GM18520 (cell line): ENCODE measurements around the gene TIMM10B.

Source experiments
- ATAC-seq: cut with Tn5 transposase; IDR thresholded peaks from one replicate; pipeline ENCODE4 v1.9.1; 2021; ENCODE audit not compliant: unreplicated experiment

TIMM10B gene

DNA sequence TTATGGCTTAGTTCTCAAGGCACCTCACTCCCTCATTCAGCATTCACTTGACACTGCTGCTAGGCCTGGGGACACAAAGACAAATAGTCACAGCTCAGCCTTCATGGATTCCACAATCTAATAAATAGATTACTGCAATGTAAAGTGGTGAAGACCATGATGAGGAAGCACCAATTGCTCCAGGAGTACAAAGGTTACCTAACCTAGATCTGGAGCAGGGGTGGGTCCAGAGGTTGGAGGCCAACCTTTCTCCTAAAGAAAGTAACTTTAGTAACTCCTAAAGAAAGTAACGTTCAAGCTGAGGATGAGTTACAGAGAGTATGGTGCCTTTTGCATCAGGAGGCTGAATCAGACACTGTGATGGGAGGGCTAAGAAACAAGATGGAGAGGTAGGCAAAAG is 11.7 kb upstream of the TIMM10B start:
- no peak for ATAC-seq

DNA sequence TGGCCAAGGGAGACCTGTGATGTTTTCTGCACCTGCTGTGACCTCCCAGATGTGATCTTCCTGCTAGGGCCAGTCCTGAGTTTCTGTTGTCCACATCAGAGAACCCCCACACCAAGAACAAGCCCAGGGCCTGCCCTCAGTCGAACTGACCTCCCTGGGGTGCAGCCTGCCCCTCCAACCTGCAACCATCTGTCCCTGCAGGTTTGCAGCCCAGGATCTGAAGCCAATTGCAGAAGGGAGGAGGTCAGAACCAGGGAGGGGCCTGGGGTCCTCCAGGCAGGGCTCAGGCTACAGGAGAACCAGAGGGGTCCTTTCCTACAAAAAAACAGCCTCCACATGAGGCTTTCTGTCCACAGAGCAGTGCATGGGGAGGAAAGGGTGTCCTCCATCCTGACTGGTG is 8.4 kb upstream of the TIMM10B start:
- ATAC-seq = no peak

GRCh38 chr11:6473451-6474412 is 7.6 kb upstream of the TIMM10B start, which contains the start of gene TRIM3:
TSS of gene TRIM3 (minus strand) at chr11:6473941. CDS start at chr11:6465695, 8,246 bp downstream.
- peak; percentile 51 for ATAC-seq

- ATAC-seq = no peak
Observed at GRCh38 chr11:6474413-6474792, 6.9 kb upstream of the TIMM10B start.

DNA sequence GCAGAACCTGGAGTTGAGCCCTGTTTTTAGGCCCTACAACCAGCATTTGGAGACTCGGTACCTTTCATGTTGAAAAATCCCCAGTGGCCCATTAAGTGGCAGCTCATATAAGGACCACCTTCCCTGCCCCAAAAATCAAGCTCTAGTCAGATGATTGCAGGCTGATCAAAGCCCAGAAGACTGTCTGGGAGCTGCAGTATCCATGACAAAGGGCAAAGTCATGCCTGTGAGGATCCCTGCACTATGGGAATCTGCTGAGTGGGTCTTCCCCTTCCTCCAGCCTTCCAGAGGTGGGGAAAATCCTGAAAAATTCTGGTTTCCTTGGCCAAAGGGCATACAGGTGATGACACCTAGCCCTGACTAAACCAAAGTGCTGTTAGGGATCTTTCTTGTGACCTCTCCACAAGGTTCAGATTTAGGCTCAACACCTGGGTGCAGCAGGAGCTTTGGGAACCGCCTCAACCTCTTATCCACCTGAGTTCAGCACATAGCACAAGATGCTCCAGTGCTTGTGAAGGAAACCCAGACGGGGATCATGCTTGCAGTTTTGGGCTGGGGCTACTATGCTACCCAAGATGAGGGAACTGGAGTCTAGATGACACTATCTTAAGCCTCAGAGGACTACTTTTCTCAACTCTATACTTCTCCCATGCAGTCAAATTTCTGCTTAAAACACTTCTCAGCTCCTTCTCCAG is 6.3 kb upstream of the TIMM10B start:
- no peak for ATAC-seq

DNA sequence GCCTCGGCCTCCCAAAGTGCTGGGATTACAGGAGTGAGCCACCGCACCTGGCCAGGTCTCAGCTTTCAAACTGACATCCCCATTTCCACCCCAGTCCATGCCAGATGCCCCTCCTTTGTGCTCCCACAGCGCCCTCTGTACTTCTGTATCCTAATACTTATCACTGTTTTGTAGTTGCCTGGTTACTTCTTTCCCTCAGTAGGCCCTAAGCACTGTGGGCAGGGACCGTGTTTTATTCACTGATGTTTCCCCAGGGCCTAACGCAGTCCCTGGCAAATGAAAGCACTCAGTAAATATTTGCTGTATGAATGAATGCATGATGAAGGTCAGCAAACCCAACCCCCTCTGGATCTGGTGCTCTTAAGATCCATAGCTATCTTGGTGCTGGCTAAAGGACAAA is 5.4 kb upstream of the TIMM10B start:
- ATAC-seq = no peak

DNA sequence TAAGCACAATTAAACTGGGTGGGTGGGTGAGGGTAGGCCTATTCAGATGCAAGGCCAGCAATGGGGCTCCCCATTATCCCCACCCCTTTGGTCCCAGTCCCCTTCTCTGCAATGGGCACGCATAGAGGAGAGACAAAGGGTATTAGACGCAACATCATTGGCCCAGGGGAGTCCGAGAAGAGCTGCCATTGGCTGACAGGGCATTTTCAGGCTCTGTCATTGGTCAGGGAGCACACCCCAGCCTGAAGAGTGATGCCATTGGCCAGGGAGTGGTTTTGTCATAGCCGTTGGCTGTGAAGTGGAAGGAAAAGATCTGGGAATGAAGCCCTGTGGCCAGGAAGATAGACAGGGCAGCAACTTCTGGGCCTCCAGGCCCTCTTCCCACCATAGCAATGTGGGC is 4.7 kb upstream of the TIMM10B start:
- ATAC-seq = no peak

GRCh38 chr11:6480299-6480914 is 894 bp upstream of the TIMM10B start:
- ATAC-seq = no peak

GRCh38 chr11:6481924-6482275 is 599 bp downstream of the TIMM10B start:
- ATAC-seq = no peak

DNA sequence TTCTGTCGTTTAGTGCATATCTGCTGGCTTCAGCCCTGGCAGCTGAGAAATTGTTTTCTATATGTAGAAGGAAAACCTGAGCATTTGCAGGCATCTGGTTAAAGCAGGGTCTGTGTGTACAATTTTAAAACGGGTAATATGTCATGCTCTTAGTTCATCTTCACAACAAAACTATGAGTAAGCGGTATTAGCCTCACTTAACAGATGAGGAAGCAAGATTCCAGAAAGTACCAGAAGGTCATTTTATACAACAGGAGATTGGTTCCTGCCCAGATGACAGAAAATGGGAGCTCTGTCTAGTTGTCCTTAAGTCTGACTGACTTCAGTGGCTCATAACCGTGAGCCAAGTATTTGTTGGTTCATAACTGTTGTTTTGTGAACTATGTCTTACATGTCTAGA is 1.1 kb downstream of the TIMM10B start:
- ATAC-seq = no peak

DNA sequence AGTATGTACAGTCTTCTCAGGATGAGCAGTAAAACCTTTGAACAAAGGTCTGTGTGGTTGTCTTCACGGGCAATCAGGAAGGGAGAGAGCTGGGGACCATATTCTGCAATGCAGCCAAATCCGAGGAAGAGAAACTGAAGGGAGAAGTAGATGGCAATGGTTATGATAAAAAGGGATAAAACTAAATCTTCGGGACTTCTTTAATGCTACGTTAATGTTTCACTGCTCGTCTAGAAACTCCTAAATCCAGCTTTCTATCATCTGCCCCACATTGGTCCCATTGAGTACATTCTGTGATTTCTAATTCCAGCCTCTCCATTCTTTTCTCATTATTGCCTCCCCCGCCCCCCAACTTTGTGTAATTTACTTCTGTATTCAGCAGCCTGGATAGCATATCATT is 1.7 kb downstream of the TIMM10B start:
- ATAC-seq = no peak

GRCh38 chr11:6485661-6486060 is 4.4 kb downstream of the TIMM10B start:
- ATAC-seq = no peak

- no peak for ATAC-seq
Observed at GRCh38 chr11:6486256-6486655, 5.0 kb downstream of the TIMM10B start.

- no peak for ATAC-seq
Observed at GRCh38 chr11:6486938-6487337, 5.6 kb downstream of the TIMM10B start.

DNA sequence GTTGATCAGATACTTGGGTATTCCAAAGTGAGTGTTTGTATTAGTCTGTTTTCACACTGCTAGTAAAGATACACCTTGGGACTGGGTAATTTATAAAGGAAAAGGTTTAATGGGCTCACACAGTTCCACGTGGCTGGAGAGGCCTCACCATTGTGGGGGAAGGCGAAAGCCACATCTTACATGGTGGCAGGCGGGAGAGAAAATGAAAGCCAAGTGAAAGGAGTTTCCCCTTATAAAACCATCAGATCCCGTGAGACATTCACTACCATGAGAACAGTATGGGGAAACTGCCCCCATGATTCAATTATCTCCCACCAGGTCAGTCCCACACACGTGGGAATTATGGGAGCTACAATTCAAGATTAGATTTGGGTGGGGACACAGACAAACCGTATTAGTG is 7.0 kb downstream of the TIMM10B start:
- ATAC-seq = no peak

- no peak for ATAC-seq
Observed at GRCh38 chr11:6488821-6489220, 7.5 kb downstream of the TIMM10B start.

- no peak for ATAC-seq
Observed at GRCh38 chr11:6489306-6489705, 8.0 kb downstream of the TIMM10B start.

DNA sequence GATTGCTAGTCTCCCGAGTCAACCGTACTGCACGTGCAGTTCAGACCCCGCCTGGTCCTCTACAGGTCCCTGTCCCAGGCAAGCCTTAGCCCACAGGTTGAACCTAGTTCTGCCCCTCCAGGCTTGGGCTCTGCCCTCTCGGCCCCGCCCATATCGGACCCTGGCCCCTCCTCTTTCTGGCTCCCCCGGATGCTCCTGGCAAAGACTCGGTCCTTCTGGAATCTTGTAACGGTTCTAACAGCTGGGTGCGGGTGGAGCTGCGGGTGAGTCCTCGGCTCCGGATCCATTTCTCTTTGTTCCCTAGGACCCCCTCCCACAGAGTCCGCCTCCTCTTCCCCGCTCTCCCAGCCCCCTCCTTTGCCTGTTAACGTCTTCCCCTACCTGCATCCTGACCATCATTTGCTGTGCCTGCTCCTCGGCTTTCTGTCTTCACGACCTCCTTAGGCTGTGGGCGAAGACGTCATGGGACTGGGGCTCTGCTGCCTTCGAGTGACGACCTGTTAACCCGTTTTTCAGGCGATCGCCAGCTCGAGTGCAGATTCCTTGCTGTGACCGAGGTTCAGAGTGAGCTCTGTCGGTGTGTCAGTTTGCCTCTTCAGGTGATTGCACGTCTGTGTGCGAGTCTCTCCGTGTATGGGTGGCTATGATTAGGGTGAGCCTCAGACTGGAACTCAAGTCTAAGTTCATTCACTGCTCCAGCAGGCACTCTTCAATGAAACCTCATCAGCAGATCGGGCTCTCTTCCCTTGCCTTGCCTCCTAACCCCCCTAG is 16.0 kb downstream of the TIMM10B start, which contains the start of gene DNHD1:
TSS of gene DNHD1 (plus strand) at position 212 of the 771 bp plus-strand sequence. CDS start 936 bp downstream, outside the sequence.
- ATAC-seq = no peak

DNA sequence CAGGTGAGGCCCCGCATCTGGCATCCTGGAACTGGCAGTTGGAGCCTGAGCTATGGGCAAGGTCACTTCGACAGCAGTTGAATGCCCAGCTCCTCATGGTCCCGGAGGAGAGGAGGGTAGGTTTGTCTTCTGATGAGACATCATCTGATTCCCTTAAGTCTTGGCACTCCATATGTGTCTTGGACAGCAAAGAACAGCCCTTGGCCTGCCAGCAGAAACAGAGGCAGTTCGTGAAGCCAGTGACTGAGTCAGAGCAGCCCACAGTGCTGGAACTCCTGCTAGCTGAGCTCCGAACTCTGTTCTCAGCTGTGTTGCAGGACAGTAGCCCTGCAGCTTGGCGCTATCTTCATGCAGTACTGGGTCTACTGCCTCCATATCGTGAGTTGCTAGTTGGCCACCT is 16.8 kb downstream of the TIMM10B start:
- no peak for ATAC-seq

GRCh38 chr11:6498544-6498943 is 17.2 kb downstream of the TIMM10B start:
- no peak for ATAC-seq

DNA sequence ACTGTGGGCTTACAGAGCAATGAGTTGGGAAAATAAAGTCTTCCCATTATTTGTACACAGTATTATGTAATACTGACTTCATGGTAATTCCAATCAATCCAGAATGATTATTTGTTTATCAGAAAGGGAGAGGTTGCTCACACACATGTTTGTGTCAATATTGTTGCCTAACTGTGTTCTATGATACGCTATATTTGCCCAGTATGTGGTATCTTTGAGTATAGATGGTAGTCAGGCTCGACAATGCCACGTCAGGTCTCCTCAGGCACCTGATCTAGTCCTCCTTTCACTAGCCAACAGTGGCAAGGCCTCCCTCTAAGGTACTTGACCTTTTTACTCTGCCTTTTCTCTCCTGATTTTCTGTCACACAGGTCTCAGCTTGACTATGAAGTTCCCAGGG is 21.1 kb downstream of the TIMM10B start:
- no peak for ATAC-seq
